H7 (cell line): ENCODE results near the gene CHCHD6. TPM values are rescaled to one million over a fixed set of nuclear protein-coding genes. Genes with fewer than 3 reads are reported as not detected.
A peak's percentile ranks its signal among the peaks of the same experiment; 100 is the strongest.

Experiments used
- DNase-seq: peaks from one replicate; pipeline ENCODE4 v3.0.0; 2012
- H3K27me3 ChIP-seq: 2 replicates; pipeline ENCODE4 v1.6.0; 2011; ENCODE audit warnings: mild to moderate bottlenecking, low read length; ENCODE audit not compliant: control insufficient read depth, insufficient read depth
- H3K36me3 ChIP-seq: replicated peaks from 2 replicates; pipeline ENCODE4 v1.5.1; 2011; ENCODE audit warnings: low read length; ENCODE audit not compliant: control insufficient read depth, insufficient read depth
- H3K4me3 ChIP-seq: 2 replicates; pipeline ENCODE4 v1.5.1; 2011; ENCODE audit warnings: low read depth, mild to moderate bottlenecking, control low read depth, low read length, moderate library complexity; ENCODE audit not compliant: insufficient read depth
- total RNA-seq: library from RNA; depleted of rRNA; stranded (reverse); fragments of >200 nt; shearing (Covaris generic); gene quantifications from 2 replicates; pipeline ENCODE4 v1.2.3, GENCODE V29; 2014

CHCHD6 gene
- total RNA-seq, 1 experiment from 2014 or later, result 19.5 TPM

DNA sequence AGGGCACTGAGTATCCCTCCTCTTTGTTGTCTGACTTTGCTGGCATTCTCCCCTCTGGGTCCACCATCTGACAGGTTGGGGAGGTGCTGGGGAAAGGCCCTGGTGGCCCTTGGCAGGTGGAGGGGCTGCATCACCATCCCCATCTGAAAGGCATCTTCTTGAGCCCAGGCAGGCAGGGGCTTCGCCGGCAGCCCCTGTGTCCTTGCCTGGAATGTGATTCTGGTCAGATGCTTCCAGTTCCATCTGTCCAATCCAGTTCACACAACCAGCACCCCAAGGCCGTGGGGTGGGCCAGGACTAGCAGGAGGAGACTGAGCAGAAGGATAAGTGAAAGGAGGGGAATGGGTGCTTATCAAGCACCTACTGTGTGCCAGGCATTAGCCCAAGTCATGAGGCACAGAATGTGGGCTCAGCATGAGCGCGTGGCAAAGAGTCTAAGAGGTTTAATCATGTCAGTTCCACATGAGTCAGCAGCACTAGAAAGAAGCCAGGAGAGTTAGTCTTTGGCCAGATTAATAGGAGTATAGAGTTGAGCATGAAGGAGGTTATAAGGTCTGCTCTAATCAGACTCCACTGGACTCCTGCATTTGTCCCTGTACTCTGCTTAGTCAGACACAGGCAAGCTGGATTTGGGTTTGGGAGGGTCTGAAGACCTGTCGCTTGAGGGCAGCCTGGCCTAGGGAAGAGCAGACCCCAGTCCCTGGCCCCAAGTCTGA lies 38.7 kb upstream of the CHCHD6 start:
- Histone ChIP-seq H3K36me3 (no peaks in the 10 kb centered on the region), H3K27me3 (no peaks in the 10 kb centered on the region; the same call in 1 of the 2 replicates), H3K4me3 (no peak overlapping the region)
- DNase-seq, result no peak

DNA sequence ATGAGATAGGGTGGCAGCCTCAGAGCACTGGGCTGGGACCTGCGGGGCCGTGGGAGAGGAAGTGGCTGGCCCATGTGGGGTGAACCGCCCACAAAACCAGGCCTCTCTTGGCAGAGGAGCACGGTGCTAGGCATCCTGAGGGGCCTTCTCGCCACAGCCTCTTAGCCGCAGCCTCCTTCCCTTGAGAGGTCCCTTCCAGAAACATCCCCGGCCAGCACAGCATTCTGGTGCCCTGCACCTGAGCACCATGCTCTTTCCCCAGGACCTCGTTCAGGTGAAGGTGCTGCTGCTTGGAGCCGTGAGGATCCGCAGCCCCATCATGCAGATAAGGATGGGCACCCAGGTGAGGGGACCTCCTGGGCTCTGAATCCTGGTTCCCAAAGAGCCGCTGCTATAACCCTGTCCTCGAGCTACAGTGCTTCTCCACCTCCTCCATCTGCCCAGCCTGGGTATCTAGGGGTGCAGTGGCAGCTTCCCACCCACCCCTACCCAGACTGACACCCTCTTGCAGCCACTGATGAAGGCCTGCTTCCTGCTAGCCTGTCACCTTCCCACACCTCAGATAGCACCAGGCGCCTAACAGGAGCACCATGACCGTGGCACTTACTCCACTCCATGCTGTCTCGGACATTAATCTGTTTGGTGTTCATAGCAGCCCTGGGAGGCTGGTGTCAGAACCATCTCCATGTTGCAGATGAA lies 37.9 kb upstream of the CHCHD6 start:
- Histone ChIP-seq H3K4me3 (no peak overlapping the region), H3K36me3 (no peaks in the 10 kb centered on the region), H3K27me3 (no peaks in the 10 kb centered on the region; the same call in 1 of the 2 replicates)
- DNase-seq, result no peak

DNA sequence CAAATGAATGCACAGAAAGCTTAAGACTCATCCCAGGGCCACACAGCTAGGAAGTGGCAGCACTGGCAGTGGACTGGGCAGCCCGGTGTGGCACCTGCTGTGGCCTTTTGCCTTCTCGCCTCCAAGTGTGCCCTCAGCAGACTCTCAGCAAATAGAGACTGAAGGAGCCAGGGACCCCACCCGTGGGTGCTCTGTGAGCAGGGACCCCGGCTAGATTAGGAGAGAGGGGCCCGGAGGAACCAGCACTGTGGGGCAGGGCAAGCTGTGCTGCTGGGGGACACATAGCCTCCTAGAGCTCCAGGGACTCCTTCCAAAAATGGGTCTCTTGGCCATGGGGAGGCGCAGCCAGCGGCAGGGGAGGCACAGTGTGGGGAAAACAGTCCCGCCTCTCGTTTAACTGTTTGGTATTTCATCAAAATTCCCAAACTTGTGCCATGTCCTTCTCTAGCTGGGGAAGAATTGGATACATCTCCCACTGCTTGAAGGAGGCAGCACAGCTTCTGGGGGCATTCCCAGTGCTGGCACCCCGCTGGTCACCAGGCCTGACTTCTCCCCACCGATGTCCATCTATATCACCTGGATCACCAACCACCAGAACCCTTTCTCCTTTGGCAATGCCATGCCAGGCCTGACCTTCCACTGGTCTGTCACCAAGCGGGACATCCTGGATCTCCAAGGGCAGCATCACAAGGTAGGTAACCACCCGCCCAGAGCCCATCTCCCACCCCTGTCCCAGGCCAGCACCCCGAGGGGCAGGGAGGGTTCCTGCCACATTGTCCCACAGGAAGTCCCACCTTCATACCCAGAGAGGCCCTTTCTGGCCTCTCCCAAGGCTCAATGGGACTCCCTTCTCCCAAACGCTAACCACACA lies 37.1 kb upstream of the CHCHD6 start:
- DNase-seq, result no peak
- H3K36me3 ChIP-seq, result no peaks in the 10 kb centered on the region
- no peaks in the 10 kb centered on the region; the same call in 1 of the 2 replicates for H3K27me3 ChIP-seq
- no peak overlapping the region for H3K4me3 ChIP-seq

DNA sequence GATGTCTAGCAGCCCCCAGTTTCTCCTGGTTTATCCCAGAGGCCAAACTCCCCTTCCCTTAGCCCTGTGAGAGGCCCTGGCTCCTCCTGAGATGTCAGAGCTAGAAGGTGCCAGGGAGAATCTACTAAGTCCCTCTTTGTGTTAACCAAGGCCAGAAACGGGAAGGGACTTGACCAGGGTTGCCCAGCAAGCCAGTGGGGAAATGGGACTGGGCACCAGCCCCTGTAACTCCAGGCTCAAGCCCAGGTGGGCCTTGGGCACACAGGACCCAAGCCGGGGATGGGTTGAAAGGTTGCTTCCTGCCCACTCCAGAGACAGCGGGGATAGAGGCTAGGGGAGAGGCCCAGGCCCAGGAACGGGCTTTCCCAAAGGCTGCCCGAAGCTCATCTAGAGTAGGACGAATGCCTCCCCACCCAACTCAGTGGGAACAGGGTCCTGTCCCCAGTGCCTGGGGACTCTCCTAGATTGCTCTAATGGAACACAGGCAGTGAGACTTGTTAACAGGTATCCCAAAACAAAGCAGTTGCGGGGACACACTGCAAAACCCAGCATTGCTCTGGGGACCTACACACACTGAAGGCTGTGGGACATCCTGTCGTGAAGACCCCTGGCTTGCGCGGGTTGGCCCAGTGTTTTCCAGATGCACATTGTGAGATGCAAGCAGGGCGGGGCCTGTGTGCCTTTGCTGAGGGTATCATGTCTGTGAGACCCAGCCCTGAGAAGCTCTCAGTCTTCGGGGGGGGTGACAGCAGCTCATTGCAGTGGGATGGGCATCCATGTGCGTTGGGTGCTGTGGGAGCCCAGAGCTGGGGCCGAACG lies 36.2 kb upstream of the CHCHD6 start:
- no peaks in the 10 kb centered on the region for H3K27me3 ChIP-seq
- DNase-seq, result no peak
- no peak overlapping the region for H3K4me3 ChIP-seq
- H3K36me3 ChIP-seq, result no peaks in the 10 kb centered on the region

DNA sequence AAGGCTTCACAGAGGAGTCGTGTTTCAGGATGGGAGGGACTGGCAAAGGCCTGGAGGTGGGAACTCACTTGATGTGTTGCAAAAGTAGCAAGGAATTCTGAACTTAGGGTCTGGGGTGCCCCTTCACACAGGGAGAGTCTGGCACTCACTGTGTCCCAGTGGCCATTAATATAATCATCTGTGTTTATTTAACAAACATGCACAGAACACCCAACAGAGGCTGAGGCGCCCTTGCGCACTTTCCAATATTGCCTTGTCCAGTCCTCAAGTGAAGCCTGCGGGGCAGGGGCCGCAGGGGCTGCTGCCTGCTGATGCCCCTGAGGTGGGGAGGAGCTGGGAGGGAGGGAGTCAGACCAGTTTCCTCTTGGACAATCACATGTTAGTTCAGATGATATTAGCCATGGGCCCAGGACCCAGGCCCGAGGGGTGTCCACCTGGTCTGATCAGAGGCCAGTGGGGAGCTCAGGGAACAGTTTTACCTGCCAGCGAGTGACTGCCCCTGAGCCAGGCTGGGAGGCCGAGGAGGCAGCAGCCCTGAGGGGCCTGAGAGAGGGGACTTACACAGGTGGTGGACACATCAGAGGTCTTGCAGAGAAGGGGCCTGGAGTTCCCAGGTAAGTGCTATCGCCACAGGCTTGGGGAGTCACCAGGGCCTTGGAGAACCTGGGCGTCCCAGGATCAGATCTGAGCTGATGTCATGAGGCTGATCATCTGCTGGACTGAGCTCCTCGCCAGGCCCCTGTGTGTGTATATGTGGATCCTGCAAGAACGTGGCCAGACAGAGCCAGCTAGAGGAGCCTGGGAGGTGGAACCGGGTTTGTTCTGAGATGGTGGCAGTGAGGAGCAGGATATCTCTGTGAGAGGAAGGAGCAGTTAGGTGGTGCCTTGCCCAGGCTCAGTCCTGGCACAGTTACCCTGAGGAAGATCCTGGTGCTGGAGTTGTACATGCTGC lies 35.3 kb upstream of the CHCHD6 start:
- no peak for DNase-seq
- H3K36me3 ChIP-seq, result no peaks in the 10 kb centered on the region
- no peaks in the 10 kb centered on the region for H3K27me3 ChIP-seq
- no peak overlapping the region for H3K4me3 ChIP-seq

DNA sequence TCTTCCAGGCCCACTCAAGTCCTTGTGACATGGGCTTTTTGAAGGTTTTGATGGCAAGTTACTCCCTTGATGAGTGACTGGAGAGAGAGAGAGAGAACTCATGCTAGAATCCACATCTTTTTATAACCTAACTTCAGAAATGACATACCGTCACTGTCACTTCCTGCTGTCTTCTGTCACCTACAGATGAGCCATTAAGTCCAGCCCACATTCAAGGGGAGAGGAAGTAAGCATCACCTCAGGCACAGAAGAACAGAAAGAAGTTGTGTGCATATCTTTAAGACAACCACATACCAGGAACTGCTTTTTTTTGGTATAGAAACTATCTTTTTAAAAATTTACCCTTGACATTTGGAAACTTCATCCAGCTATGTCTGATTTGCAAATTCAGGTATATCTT lies 32.5 kb upstream of the CHCHD6 start:
- Histone ChIP-seq H3K4me3 (no peak overlapping the region), H3K27me3 (no peaks in the 10 kb centered on the region), H3K36me3 (no peaks in the 10 kb centered on the region)
- no peak for DNase-seq

DNA sequence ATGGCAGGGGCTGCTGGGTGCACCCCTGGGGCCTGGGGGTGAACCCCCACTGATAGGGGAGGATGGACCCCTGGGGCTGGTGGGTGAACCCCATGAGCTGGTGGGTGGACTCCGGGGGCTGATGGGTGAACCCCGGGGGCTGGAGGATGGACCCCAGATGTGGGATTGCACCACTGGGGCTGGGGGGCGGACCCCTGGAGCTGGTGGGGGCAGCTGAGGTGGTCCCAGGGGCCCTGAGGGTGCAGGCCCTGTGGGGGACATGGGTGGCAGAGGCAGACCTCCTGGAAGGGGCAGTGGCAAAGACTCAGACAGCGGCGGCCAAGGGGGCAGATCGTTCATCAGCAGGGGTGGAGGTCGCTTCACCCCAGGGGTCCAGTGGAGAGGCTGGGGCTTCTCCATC lies 31.7 kb upstream of the CHCHD6 start:
- Histone ChIP-seq H3K4me3 (no peak overlapping the region), H3K36me3 (no peaks in the 10 kb centered on the region), H3K27me3 (no peaks in the 10 kb centered on the region)
- no peak for DNase-seq

DNA sequence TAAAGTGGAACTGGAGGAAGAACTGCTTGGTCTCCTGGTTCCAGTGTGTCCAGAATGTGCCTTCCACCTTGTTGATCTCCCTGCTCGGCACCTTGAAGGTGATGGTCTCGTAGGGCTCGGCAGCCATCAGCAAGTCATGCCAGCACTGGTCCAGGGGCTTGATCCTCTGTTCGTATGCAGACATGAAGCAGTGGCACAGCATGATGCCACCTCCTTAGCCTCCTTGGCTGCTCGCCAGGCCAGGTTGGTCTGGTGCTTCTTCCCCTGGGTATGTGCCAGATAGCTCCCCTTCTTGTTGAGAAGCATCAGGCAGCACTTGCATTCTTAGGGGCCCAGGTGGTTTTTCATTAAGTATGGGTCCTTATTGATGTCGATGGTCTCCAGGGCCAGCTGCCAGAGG lies 31.3 kb upstream of the CHCHD6 start:
- Histone ChIP-seq H3K27me3 (no peaks in the 10 kb centered on the region), H3K4me3 (no peak overlapping the region), H3K36me3 (no peaks in the 10 kb centered on the region)
- DNase-seq, result no peak

DNA sequence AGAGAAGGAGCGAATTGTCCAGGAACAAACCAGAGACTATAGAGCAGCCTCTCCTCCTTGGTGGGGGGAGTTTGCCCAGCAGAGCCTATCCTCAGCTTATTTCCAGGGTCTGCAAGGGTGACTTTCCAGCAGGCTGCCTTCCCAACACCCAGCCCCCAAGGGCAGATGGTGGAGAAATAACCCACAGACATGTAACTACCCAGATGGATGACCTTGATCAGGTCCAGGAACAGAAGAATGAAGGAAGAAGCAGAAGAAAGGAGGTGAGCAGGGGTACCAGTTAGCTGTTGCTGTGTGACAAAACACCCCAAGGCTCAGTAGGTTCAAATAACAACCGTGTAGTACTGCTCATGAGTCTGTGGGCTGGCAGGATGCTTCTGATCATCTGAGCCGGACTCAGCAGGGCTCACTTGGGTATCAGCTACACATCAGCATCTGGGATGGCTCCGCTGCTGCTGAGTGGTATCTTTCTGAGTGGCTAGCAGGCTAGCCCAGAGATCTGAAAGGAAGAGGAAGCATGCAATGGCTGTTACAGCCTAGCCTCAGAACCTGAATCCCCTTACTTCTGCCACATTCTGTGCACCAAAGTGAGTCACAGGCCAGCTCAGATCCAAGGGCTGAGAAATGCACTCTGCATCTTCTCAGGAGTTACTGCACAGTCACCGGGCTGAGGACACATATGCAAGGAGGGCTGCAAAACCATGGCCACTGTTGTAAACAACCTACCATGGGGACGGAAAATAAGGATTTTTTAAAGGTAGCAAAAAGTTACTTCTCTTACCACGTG lies 26.9 kb upstream of the CHCHD6 start:
- DNase-seq, result no peak
- peaks cover 5% of the 10 kb centered on the region for H3K27me3 ChIP-seq
- H3K36me3 ChIP-seq, result no peaks in the 10 kb centered on the region
- H3K4me3 ChIP-seq, result no peak overlapping the region

DNA sequence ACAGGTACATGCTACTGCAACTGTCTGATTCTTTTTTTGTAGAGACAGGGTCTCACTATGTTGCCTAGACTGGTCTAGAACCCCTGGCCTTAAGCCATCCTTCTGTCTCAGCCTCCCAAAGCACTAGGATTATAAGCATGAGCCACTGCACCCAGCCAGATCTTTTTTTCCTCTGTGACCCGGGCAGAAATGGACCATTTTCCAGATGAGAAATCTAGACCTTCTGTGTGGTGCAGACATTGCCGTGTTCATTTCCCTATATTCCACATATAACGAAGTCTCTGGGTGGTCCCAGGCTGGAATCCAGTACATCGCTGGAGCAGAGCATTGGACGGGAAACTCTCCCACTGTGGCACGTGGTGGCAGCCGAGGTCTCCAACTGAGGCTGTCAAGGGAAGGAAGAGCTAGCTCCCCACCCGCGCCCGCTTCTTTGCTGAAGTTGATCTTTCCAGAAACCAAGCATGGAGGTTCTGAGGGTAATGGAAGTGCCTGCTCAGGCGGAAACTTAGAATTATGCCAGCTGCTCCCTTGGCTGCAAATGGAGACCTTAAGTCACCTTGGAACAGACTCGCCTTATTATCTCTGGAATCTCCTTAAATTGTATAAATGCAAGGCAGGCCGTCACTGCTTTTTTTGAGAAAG lies 26.1 kb upstream of the CHCHD6 start:
- Histone ChIP-seq H3K36me3 (no peaks in the 10 kb centered on the region), H3K4me3 (no peak overlapping the region), H3K27me3 (peaks cover 5% of the 10 kb centered on the region)
- DNase-seq, result no peak

DNA sequence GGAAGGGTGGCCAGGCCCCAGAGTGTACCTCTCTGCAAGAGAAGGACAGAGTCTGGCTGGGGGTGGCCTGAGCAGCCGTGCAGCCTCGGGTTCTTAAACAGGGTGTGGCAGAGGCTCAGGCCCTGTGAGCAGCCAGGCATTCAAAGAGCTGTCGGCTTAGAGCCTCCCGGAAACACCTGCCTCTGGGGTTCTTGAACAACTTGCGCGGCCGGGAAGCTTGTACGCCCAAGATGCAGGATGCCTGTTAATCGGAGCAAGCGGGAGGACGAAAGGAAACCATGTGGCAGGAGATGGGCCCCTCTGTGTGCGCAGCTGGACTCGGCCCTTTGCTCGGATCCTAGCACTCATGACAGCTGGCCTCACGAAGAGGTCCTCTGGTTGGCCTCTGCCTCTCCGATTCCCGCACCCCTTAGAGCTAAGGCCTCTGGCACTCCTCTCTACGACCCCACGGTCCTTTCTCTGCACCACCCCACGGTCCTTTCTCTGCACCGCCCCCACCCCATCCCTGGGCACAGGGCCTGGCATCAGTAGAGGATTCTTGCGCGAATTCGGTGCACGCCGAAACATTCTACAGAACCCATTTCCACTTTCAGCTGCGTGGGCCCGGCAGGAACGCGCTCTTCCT lies 25.2 kb upstream of the CHCHD6 start:
- Histone ChIP-seq H3K27me3 (peaks cover 5% of the 10 kb centered on the region), H3K36me3 (no peaks in the 10 kb centered on the region), H3K4me3 (no peak overlapping the region)
- no peak for DNase-seq

DNA sequence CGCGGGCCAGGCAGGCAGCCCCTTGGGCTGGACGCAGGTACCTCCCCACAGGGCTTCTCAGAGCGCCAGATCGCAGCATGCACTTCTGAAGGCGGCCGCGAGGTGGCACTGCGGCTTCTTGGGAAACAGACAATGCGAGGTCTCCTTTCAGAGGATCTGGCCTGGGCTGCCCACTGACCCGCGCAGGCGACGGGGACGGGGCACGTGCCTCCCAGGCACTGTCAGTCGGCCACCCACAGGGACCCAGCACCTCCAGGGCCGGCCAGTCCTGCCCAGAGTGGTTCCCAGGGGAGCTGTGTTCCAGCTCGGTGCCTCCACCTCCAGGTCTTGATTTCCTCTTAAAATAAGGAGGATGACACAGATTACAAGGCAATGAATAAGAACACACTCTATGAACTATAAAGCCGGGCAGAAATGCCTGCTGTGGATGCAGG lies 24.7 kb upstream of the CHCHD6 start:
- H3K27me3 ChIP-seq, result peaks cover 5% of the 10 kb centered on the region
- DNase-seq, result peak; percentile 94
- no peaks in the 10 kb centered on the region for H3K36me3 ChIP-seq
- 0 out of 2 replicates have a peak overlapping the region, but pooled peaks have one; percentile 3 for H3K4me3 ChIP-seq
